Measurements from ENCODE around the gene ASTN2.

DNA sequence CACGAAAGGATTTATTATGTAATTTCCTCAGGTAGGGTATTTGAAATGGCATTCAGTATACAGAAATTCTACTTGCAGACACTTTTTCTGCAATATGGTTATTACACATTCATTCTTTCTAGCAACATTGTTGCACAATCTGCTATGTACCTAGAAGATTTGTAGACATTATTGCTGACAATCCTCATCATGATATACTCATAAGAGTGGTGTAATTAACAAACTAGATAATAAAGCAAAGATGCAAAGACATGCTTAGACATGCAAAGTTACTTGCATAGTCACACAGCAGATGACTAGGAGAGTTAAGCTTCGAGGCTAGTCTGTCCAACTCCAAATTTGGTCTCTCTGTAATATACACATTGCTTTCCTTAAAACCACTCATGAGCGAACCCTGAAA, 317.1 kb downstream of the ASTN2 start:
- TF ChIP-seq, protein P1, sequence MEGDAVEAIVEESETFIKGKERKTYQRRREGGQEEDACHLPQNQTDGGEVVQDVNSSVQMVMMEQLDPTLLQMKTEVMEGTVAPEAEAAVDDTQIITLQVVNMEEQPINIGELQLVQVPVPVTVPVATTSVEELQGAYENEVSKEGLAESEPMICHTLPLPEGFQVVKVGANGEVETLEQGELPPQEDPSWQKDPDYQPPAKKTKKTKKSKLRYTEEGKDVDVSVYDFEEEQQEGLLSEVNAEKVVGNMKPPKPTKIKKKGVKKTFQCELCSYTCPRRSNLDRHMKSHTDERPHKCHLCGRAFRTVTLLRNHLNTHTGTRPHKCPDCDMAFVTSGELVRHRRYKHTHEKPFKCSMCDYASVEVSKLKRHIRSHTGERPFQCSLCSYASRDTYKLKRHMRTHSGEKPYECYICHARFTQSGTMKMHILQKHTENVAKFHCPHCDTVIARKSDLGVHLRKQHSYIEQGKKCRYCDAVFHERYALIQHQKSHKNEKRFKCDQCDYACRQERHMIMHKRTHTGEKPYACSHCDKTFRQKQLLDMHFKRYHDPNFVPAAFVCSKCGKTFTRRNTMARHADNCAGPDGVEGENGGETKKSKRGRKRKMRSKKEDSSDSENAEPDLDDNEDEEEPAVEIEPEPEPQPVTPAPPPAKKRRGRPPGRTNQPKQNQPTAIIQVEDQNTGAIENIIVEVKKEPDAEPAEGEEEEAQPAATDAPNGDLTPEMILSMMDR (IDR thresholded peaks at IDR 0.05) = no peak
- TF ChIP-seq POLR2A (IDR thresholded peaks at IDR 0.05) = no peak

All from thyroid gland (tissue), 4 donors.